HEK293T (cell line): Measurements from ENCODE around the gene AQP12A.

Source experiments
- FOXA1 ChIP-seq: fragments of 450-650 bp; IDR thresholded peaks from 2 replicates; pipeline ENCODE4 v1.6.1; 2016; ENCODE audit warnings: mild to moderate bottlenecking
- SP1 ChIP-seq: fragments of 450-650 bp; IDR thresholded peaks from 2 replicates; pipeline ENCODE4 v1.6.1; 2017
- SUZ12 ChIP-seq: fragments of 450-650 bp; IDR thresholded peaks from 2 replicates; pipeline ENCODE4 v1.6.1; 2016; ENCODE audit warnings: mild to moderate bottlenecking

DNA sequence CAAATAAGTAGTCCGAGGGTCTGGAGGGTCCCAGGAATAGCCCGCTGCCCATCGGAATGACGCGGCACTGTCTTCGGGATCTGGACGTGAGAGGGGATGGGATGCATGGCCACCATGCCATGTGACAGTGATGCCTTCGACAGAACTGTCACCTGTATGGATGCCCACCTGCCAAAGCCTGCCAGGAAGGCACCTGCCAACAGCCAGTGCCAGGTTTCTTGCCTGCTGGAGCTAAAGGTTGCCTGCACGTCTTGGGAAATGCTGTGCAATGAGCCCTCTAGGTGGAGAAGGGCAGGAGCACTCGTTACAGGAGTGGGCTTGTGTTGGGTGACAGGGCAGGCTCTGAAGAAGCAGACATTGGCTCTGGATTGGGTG is 45.9 kb upstream of the AQP12A start:
- no peak for TF ChIP-seq SP1
- TF ChIP-seq SUZ12, result no peak
- no peak for TF ChIP-seq FOXA1
